HEK293T (cell line): ENCODE results near the gene PRORP.

ENCODE experiments used
- ARNT ChIP-seq: fragments of 450-650 bp; IDR thresholded peaks from 2 replicates; pipeline ENCODE4 v1.6.1; 2017; ENCODE audit warnings: mild to moderate bottlenecking
- BHLHE40 ChIP-seq: fragments of 450-650 bp; IDR thresholded peaks from 2 replicates; pipeline ENCODE4 v1.6.1; 2016; ENCODE audit warnings: mild to moderate bottlenecking, moderate library complexity, borderline replicate concordance
- FOXA1 ChIP-seq: fragments of 450-650 bp; IDR thresholded peaks from 2 replicates; pipeline ENCODE4 v1.6.1; 2016; ENCODE audit warnings: mild to moderate bottlenecking
- FOXM1 ChIP-seq: fragments of 450-650 bp; IDR thresholded peaks from 2 replicates; pipeline ENCODE4 v1.6.1; 2017; ENCODE audit warnings: mild to moderate bottlenecking, borderline replicate concordance
- HDGF ChIP-seq: fragments of 450-650 bp; IDR thresholded peaks from 2 replicates; pipeline ENCODE4 v1.6.1; 2017; ENCODE audit warnings: antibody characterized with exemption, borderline replicate concordance
- L3MBTL2 ChIP-seq: fragments of 450-650 bp; conservative IDR thresholded peaks from 2 replicates; pipeline ENCODE4 v1.6.1; 2016; ENCODE audit warnings: mild to moderate bottlenecking
- LEF1 ChIP-seq: fragments of 450-650 bp; IDR thresholded peaks from 2 replicates; pipeline ENCODE4 v1.6.1; 2017; ENCODE audit warnings: mild to moderate bottlenecking, borderline replicate concordance
- NFRKB ChIP-seq: fragments of 450-650 bp; IDR thresholded peaks from 2 replicates; pipeline ENCODE4 v1.6.1; 2016; ENCODE audit warnings: mild to moderate bottlenecking, moderate library complexity
- PKNOX1 ChIP-seq: fragments of 450-650 bp; IDR thresholded peaks from 2 replicates; pipeline ENCODE4 v1.6.1; 2016
- SP1 ChIP-seq: fragments of 450-650 bp; IDR thresholded peaks from 2 replicates; pipeline ENCODE4 v1.6.1; 2017
- SUZ12 ChIP-seq: fragments of 450-650 bp; IDR thresholded peaks from 2 replicates; pipeline ENCODE4 v1.6.1; 2016; ENCODE audit warnings: mild to moderate bottlenecking

DNA sequence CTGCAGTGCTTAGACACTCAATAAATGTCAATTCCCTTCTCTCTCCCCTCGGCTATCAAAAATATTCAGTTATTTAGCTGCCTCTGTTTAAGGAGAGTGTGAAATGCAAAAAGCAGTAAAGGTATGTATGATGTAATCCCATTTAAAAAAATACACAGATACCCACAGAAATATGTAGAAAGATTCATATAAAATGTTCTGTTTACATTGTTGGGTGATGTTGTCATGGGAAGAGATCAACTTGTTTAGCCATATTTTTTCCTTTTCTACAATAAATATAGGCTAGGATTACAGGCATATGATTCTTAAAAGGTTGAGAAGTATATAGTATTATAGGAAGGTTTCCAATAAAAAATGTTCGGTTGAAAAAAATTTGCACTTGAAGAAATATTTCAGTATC is 8.3 kb upstream of the PRORP start:
- TF ChIP-seq FOXA1 = no peak
- TF ChIP-seq FOXM1 = no peak
- no peak for TF ChIP-seq PKNOX1
- TF ChIP-seq SP1 = no peak
- no peak for TF ChIP-seq L3MBTL2
- no peak for TF ChIP-seq SUZ12
- TF ChIP-seq BHLHE40 = no peak
- no peak for TF ChIP-seq HDGF
- no peak for TF ChIP-seq NFRKB
- TF ChIP-seq ARNT = no peak
- no peak for TF ChIP-seq LEF1
